HG03060 (cell line): Measurements from ENCODE around the gene GNB1.
"Not testable (repeated sequence)": the region's sequence is repeated elsewhere in the genome, so short reads cannot be mapped to it uniquely, and the experiment has no call there.

Source experiments
- ATAC-seq: cut with Tn5 transposase; IDR thresholded peaks from one replicate; pipeline ENCODE4 v1.9.1; 2021; ENCODE audit warnings: low read depth, moderate number of reproducible peaks; ENCODE audit not compliant: unreplicated experiment

GNB1 gene

GRCh38 chr1:1752636-1753606 is 138.0 kb downstream of the GNB1 start:
- no peak for ATAC-seq

- no peak for ATAC-seq
Observed at GRCh38 chr1:1752190-1752589, 138.7 kb downstream of the GNB1 start.

- ATAC-seq, result not testable (repeated sequence)
Observed at GRCh38 chr1:1749941-1750340, 140.9 kb downstream of the GNB1 start.

GRCh38 chr1:1748686-1749321 is 142.1 kb downstream of the GNB1 start:
- ATAC-seq, result no peak

- not testable (repeated sequence) for ATAC-seq
Observed at GRCh38 chr1:1746566-1746909, 144.3 kb downstream of the GNB1 start.

GRCh38 chr1:1745651-1746565 is 145.0 kb downstream of the GNB1 start:
- ATAC-seq, result peak; percentile 76

GRCh38 chr1:1742529-1742928 is 148.4 kb downstream of the GNB1 start:
- ATAC-seq, result not testable (repeated sequence)

- not testable (repeated sequence) for ATAC-seq
Observed at GRCh38 chr1:1741013-1741412, 149.9 kb downstream of the GNB1 start.

GRCh38 chr1:1738799-1739337 is 152.0 kb downstream of the GNB1 start:
- not testable (repeated sequence) for ATAC-seq

- ATAC-seq, result not testable (repeated sequence)
Observed at GRCh38 chr1:1737675-1738590, 153.0 kb downstream of the GNB1 start.
